Mucosa of rectum (tissue), 2 donors: ENCODE results near the gene PLXND1.

Experiments used
- H3K27ac ChIP-seq, 2 donors: one replicate each; pipeline ENCODE4 v1.7.0; 2013; ENCODE audit warnings: inconsistent platforms in 2 of 2, low read depth in 2 of 2, low read length in 2 of 2
- H3K27me3 ChIP-seq, 2 donors: one replicate each; pipeline ENCODE4 v1.7.0; 2013; ENCODE audit warnings: low read length in 2 of 2; ENCODE audit not compliant: control insufficient read depth in 2 of 2, insufficient read depth in 2 of 2
- H3K36me3 ChIP-seq, 2 donors: one replicate each; pipeline ENCODE4 v1.7.0; 2013; ENCODE audit warnings: low read length in 2 of 2; ENCODE audit not compliant: control insufficient read depth in 2 of 2, insufficient read depth in 2 of 2
- H3K4me1 ChIP-seq, 2 donors: one replicate each; pipeline ENCODE4 v1.7.0; 2013; ENCODE audit warnings: low read length in 2 of 2, mild to moderate bottlenecking in 1 of 2; ENCODE audit not compliant: control insufficient read depth in 2 of 2, insufficient read depth in 2 of 2
- H3K4me3 ChIP-seq, 2 donors: one replicate each; pipeline ENCODE4 v1.7.0; 2013; ENCODE audit warnings: low read length in 2 of 2
- H3K9ac ChIP-seq, 2 donors: one replicate each; pipeline ENCODE4 v1.7.0; 2013; ENCODE audit warnings: low read length in 2 of 2, low read depth in 1 of 2, mild to moderate bottlenecking in 1 of 2
- H3K9me3 ChIP-seq, 2 donors: one replicate each; pipeline ENCODE4 v1.7.0; 2013; ENCODE audit warnings: low read length in 2 of 2; ENCODE audit not compliant: control insufficient read depth in 2 of 2
- donor health status: healthy.
- donor health status: Normal muscosa, but diverticular disease.

PLXND1 gene

DNA sequence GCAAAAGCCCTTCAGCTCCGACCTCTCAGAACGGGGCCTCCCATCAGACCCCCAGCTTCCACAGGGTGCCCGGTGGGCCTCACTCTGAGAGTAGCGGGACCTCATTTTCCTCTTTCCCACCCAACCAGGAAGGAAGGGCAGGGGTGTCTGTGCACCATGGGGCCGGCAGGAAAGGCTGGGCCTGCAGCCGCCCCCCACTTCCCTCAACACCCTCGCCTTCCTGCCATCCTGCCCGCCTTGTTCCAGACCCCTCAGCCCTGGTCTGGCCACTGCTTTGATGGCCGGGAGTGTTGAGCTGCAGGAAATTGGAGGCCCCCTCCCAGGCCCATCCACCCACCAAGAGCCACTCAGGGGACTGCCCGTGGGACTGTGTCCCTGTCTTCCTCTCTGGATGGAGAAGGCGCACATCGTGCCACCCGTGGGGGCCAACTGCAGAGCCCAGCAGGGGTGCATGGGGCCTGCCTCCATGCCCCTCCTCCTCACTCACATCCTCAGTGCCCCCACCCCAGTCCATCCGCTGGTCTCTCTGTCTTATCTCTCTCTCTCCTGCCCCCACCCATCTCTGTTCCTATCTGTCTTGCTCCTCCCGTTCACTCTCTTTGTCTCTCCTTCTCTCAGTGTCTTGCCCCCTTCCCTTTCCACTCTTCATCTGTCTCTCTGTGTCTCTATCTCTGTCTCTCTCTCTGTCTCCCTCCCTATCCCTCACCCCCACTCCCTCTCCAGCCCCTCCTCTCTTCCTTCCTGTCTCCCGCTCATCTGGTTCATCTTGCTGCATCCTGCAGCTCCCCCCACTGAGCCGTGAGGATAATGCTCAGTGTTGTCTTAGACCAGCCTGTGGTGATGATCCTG lies 1.8 kb upstream of the PLXND1 start:
- no peak overlapping the region for H3K4me3 ChIP-seq

DNA sequence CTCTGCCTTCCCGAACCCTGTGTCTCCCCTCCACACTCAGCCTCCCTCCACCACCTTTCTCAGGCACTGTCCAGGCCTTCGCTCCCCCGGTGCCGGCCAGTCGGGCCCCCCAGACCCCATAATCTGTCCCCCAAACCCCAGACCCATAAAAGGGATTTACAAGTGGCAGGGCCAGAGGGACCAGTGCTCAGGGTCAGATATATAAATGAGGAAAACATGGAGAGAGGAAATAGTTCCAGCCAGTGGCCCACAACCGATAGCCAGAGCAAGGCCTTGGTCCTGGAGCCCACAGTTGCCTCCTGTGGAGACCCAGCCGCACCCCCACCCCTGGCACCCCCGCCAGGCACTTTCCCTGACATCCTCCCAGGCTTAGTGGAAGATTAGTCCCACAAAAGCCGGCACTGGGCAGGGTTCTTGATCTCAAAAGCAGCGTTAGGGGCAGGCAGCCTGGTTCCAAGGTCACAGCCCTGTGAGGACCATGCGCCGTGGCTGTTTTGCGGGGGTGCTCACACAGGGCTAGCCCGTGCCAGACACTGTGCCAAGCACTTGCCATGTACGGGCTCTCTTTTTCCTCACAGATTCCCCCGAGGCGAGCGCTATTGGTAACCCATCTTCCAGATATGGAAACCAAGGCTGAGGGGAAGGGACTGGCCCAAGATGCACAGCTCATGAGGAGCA lies 1.1 kb upstream of the PLXND1 start:
- Histone ChIP-seq H3K4me1 (peaks cover 25 to 26% of the 10 kb centered on the region in 2 donors), H3K27me3 (peaks cover 13% of the 10 kb centered on the region in 2 donors), H3K36me3 (no peaks in the 10 kb centered on the region), H3K27ac (peak overlapping the region; percentile 80 to 84), H3K9ac (peak overlapping the region; percentile 52 to 72), H3K4me3 (peak overlapping the region; percentile 68 to 70), H3K9me3 (no peaks in the 10 kb centered on the region)

More for the DNA sequence above, 1.8 kb upstream of the PLXND1 start:
- Histone ChIP-seq H3K9me3 (no peaks in the 10 kb centered on the region), H3K4me1 (peaks cover 23 to 25% of the 10 kb centered on the region in 2 donors), H3K27ac (peak overlapping the region; percentile 31 to 84), H3K9ac (no peak overlapping the region), H3K36me3 (no peaks in the 10 kb centered on the region), H3K27me3 (peaks cover 13% of the 10 kb centered on the region in 2 donors)

DNA sequence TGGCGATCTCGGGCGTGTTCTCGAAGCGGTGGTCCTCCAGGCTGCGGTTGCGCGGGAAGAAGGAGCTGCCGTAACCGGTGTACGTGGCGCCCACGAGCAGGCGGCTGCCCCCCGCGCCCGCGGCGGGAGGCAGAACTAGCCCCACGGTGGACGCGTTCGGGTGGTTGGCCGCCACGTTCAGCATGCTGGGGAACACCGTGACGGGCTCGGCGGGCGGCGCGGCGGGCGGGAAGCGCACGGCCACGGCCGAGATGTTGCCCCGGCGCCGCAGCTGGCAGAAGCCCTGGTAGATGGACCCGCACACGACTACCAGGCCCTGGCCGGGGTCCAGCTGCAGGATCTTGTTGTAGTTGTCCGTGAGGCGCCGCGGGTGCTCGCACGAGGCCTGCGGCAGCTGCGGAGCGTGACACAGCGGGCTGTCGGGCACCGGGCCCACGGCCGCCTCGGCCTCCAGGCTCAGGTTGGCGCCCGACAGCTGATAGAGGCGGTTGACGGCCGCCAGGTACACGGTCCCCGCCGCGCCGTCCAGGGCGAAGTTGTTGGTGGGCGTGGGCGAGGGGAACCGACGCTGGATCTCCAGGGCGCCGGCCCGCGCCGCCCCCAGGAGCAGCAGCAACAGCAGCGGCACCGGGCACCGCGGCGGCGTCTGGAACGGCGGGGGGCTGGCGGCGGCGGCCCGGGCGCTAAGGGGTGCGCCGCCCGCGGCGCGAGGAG lies 397 bp downstream of the PLXND1 start:
- H3K4me1 ChIP-seq: peaks cover 26% of the 10 kb centered on the region in 2 donors
- H3K9me3 ChIP-seq: no peaks in the 10 kb centered on the region
- peak overlapping the region; percentile 62 to 70 for H3K4me3 ChIP-seq
- no peaks in the 10 kb centered on the region for H3K36me3 ChIP-seq
- peak overlapping the region in 1 of 2 donors; percentile 63 for H3K9ac ChIP-seq
- H3K27ac ChIP-seq: peak overlapping the region; percentile 73 to 76
- peaks cover 13% of the 10 kb centered on the region in 2 donors for H3K27me3 ChIP-seq

DNA sequence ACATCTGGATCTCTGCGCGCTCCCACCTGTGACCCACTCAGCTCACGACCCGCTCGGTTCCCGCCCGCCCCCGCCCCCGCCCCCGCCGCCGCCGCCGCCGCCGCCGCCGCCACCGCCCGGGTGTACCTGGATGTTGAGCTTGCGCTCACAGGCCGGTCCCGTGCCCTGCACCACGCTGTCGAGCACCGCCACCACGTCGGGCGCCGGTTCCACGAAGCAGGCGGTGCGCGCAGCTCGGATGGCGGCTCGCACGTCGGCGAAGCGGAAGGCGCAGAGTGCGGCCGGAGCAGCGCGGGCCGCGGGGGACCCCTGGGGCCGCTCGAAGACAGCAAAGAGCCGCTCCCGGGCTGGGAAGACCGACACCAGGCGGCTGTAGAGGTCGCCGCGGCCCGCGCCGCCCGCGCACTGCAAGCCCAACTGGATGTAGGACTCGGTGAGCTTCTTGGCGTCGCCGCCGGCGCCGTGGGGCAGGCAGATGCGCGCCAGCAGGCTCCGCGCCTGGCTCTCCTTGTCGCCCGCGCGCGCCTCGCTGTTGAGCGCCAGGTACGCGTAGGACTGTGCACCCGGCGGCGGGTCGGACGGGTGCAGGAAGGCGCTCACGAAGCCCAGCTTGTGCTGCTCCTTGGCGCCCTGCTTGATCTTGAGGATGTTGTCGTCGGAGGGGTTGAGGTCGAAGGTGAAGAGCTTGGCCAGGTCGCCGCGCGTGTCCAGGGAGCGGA lies 1.1 kb downstream of the PLXND1 start:
- Histone ChIP-seq H3K9me3 (no peaks in the 10 kb centered on the region), H3K4me3 (peak overlapping the region; percentile 62 to 75), H3K27ac (peak overlapping the region; percentile 73 to 76), H3K36me3 (no peaks in the 10 kb centered on the region), H3K27me3 (peaks cover 13% of the 10 kb centered on the region in 2 donors), H3K4me1 (peaks cover 26% of the 10 kb centered on the region in 2 donors), H3K9ac (peak overlapping the region in 1 of 2 donors; percentile 63)

DNA sequence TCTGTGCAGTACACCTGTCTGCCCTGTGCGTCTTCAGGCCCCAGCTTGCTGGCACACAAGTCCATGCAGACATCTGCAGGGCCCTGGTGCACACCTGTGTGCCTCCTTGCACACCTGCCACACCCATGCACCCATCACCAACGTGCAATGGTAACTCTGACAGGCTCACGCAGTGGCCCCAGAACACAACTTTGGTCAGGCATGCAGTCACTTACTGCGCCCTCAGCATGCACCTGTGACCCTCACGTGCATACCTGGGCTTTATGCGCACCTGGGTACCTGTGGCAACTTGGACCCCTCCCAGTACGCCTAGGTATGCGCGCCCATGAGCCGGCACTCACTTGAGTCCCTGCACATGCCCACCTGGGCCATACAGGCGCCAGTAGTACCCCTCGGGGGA lies 1.7 kb downstream of the PLXND1 start:
- Histone ChIP-seq H3K4me1 (peaks cover 26 to 29% of the 10 kb centered on the region in 2 donors), H3K9me3 (no peaks in the 10 kb centered on the region), H3K4me3 (peak overlapping the region; percentile 47 to 75), H3K27me3 (peaks cover 13% of the 10 kb centered on the region in 2 donors), H3K9ac (peak overlapping the region; percentile 32 to 55), H3K36me3 (no peaks in the 10 kb centered on the region), H3K27ac (peak overlapping the region; percentile 43 to 62)

DNA sequence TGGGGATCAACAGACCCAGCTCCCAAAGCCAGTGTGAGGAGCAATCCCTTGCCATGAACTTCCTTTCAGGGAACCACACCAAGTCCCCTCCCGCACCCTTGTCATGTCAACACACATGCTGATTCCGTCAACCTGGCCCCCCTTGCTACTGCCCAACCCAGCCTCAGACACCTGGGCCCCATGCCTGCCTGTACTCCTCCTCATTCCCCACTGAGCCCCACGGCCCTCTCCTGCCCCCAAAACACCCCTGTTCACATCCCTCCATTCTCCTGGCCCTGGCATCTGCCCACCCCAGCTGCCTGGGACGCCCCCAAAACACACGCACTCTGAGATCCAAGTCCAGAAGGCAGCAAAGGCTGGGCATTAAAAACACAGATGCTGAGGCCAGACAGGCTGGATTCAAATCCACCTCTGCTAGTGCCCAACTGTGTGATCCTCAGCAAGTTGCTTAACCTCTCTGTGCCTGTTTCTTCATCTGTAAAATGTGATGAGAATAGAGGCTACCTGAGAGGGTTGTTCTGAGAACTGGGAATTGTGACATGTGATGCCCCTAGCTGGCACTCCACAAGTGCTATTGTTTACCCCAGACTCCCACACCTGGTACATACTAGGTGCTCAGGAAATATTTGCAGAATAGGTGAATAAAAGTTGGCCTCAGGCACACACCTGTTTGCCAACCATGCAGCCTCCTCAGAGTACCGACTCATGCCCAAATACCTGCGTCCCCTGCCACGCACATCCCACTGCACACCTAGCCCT lies 2.3 kb downstream of the PLXND1 start:
- peak overlapping the region; percentile 62 to 68 for H3K27ac ChIP-seq
- H3K9me3 ChIP-seq: no peaks in the 10 kb centered on the region
- H3K4me1 ChIP-seq: peaks cover 26 to 31% of the 10 kb centered on the region in 2 donors
- no peaks in the 10 kb centered on the region for H3K36me3 ChIP-seq
- H3K9ac ChIP-seq: peak overlapping the region; percentile 32 to 55
- H3K27me3 ChIP-seq: peaks cover 12 to 13% of the 10 kb centered on the region in 2 donors
- peak overlapping the region; percentile 47 to 75 for H3K4me3 ChIP-seq

DNA sequence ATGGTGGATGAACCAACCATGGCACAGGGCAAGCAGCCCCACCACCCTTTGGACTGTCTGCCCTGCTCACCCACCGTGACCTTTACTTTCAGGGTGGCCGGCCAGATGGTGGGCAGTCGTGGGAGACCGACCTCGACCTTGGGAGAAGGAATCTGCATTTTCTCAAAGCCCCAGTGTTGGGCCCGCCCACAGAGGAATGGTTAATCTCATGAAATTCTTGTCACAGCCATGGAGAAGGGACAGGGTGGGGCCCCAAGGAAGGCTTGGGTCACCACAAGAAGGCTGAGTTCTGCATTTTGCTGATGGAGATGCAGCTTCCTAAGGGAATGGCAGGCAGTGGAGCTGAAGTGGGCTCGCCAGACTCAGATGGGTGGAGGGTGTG lies 2.9 kb downstream of the PLXND1 start:
- peaks cover 26 to 34% of the 10 kb centered on the region in 2 donors for H3K4me1 ChIP-seq
- H3K27me3 ChIP-seq: peaks cover 12 to 13% of the 10 kb centered on the region in 2 donors
- H3K4me3 ChIP-seq: peak overlapping the region; percentile 47 to 75
- peak overlapping the region in 1 of 2 donors; percentile 41 for H3K9ac ChIP-seq
- H3K27ac ChIP-seq: peak overlapping the region; percentile 62 to 68
- H3K36me3 ChIP-seq: no peaks in the 10 kb centered on the region
- no peaks in the 10 kb centered on the region for H3K9me3 ChIP-seq

DNA sequence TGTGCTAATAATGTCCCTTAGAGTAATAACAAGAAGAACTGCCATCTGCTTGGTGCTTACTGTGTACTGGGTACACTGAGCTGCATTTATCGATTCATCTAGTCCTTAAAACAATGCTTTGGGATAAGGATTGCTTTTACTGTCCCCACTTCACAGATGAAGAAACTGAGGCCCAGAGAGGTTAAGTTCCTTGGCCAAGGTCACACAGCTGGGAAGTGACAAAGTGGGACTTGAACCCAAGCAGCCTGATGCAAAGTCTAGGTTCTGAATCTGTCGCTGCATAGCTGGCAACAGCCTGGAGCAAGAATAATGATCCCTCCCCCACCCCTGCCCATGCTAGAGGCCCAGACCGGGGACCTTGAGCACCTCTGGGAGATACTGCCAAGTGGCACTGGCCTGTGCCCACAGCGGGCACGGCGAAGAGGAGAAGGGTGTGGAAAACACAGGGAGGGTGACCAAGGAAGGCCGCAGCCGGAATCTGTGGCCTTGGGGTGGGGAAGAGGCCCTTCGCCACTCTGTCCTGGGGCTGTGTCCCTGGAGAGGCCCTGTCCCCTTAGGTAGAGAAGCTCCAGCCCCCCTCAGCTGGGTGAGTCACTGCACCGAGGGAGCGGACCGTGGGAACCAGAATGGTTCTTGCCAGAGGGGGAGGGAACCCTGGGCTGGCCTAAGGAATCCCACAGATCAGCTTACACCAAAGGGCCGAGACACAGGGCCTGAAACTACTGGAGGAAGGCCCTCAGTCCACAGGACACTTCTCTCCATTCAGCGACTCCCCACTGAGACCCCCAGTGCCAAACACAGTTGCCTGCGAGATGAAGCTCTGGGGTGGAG lies 3.5 kb downstream of the PLXND1 start:
- Histone ChIP-seq H3K4me1 (peaks cover 30 to 36% of the 10 kb centered on the region in 2 donors), H3K27me3 (peaks cover 8 to 13% of the 10 kb centered on the region in 2 donors)

More for the DNA sequence above, 3.5 kb downstream of the PLXND1 start:
- Histone ChIP-seq H3K36me3 (no peaks in the 10 kb centered on the region), H3K4me3 (peak overlapping the region; percentile 47 to 75), H3K9ac (peak overlapping the region; percentile 37 to 41), H3K27ac (peak overlapping the region; percentile 62 to 68), H3K9me3 (no peaks in the 10 kb centered on the region)
